PC-9 (cell line): ENCODE measurements around the gene NPHP4. TPM values are rescaled to one million over a fixed set of nuclear protein-coding genes. Genes with fewer than 3 reads are reported as not detected.

Experiments
- BruUV-seq: library from RNA; stranded (reverse); fragments of 400-500 nt; replicated peaks from 2 replicates; lab custom pipeline; 2021; lab: Mats Ljungman, UMichigan
- CTCF ChIA-PET: fragments of 300-600 bp; sonication (Branson Sonifier 250); formaldehyde crosslinking; loops from one replicate; lab custom pipeline; 2022; ENCODE audit warnings: antibody characterized with exemption; lab: Charles Lee
- POLR2A ChIA-PET: fragments of 300-600 bp; sonication (Branson Sonifier 250); formaldehyde crosslinking; loops from one replicate; lab custom pipeline; 2022; ENCODE audit warnings: antibody characterized with exemption; ENCODE audit not compliant: unreplicated experiment; lab: Charles Lee
- DNase-seq, 2 experiments: peaks; one replicate each; pipeline versions ENCODE4 v3.0.0 to v3.0.0-alpha.2; 2015 to 2022; ENCODE audit warnings: mixed read lengths in 1 of 2
- H2AFZ ChIP-seq: fragments of 200-600 bp; sonication (generic); 2 replicates; pipeline ENCODE4 v1.8.1; 2017; ENCODE audit warnings: antibody characterized with exemption
- H3F3A ChIP-seq: fragments of 200-600 bp; sonication (generic); 2 replicates; pipeline ENCODE4 v1.8.1; 2017; ENCODE audit warnings: antibody characterized with exemption, mild to moderate bottlenecking, low read depth; ENCODE audit not compliant: insufficient read depth
- H3K27ac ChIP-seq: fragments of 200-600 bp; sonication (generic); 2 replicates; pipeline ENCODE4 v1.6.1; 2016; ENCODE audit warnings: mixed run types
- H3K27me3 ChIP-seq: fragments of 200-600 bp; sonication (generic); 2 replicates; pipeline ENCODE4 v1.6.1; 2016; ENCODE audit warnings: low read depth, mixed run types; ENCODE audit not compliant: insufficient read depth
- H3K36me3 ChIP-seq: fragments of 200-600 bp; sonication (generic); 2 replicates; pipeline ENCODE4 v1.6.1; 2016; ENCODE audit warnings: low read depth, mixed run types
- H3K4me1 ChIP-seq: fragments of 200-600 bp; sonication (generic); replicated peaks from 2 replicates; pipeline ENCODE4 v1.6.1; 2016; ENCODE audit warnings: mixed run types; ENCODE audit not compliant: insufficient read depth
- H3K4me2 ChIP-seq: fragments of 200-600 bp; sonication (generic); 2 replicates; pipeline ENCODE4 v1.6.1; 2017; ENCODE audit warnings: mixed run types
- H3K4me3 ChIP-seq: fragments of 200-600 bp; sonication (generic); 2 replicates; pipeline ENCODE4 v1.6.1; 2016; ENCODE audit warnings: mixed run types
- H3K79me2 ChIP-seq: fragments of 200-600 bp; sonication (generic); 2 replicates; pipeline ENCODE4 v1.6.1; 2017; ENCODE audit warnings: low read depth, mixed run types
- H3K9me2 ChIP-seq: fragments of 200-600 bp; sonication (generic); 2 replicates; pipeline ENCODE4 v1.8.1; 2017; ENCODE audit warnings: mild to moderate bottlenecking; ENCODE audit not compliant: insufficient read depth
- H3K9me3 ChIP-seq: fragments of 200-600 bp; sonication (generic); 2 replicates; pipeline ENCODE4 v1.8.1; 2016; ENCODE audit warnings: low read depth; ENCODE audit not compliant: insufficient read depth
- H4K20me1 ChIP-seq: fragments of 200-600 bp; sonication (generic); 2 replicates; pipeline ENCODE4 v1.8.1; 2017; ENCODE audit not compliant: insufficient read depth
- CTCF ChIP-seq: fragments of 200-600 bp; sonication (generic); conservative IDR thresholded peaks from 2 replicates; pipeline ENCODE4 v1.6.1; 2017; ENCODE audit warnings: mixed run types, antibody characterized with exemption, mild to moderate bottlenecking, moderate library complexity
- EZH2 ChIP-seq: fragments of 200-600 bp; sonication (generic); IDR thresholded peaks from 2 replicates; pipeline ENCODE4 v1.8.0; 2017; ENCODE audit warnings: antibody characterized with exemption, low read depth
- intact Hi-C: fragments of 100-400 bp; cut with micrococcal nuclease; formaldehyde crosslinking; loops from one replicate; pipeline ENCODE4 v1.10.0; 2022; ENCODE audit not compliant: unreplicated experiment
- total RNA-seq: library from RNA; stranded (reverse); gene quantifications from 2 replicates; pipeline ENCODE4 v1.2.3, GENCODE V29; 2021

NPHP4 gene
- total RNA-seq, 1 experiment from 2014 or later: 17.9 TPM

GRCh38 chr1:5991381-5992025, 722 bp downstream of the NPHP4 start:
- no TSS peak for BruUV-seq
- POLR2A ChIA-PET: no interaction called here
- Histone ChIP-seq H2AFZ (peak overlapping the region; percentile 87; the same call in 1 of the 2 replicates), H3K4me1 (0 out of 2 replicates have a peak, but pooled peaks cover 4% of the 10 kb centered on the region), H3F3A (no peaks in the 10 kb centered on the region), H4K20me1 (no peaks in the 10 kb centered on the region), H3K27me3 (no peaks in the 10 kb centered on the region), H3K36me3 (no peaks in the 10 kb centered on the region), H3K9me3 (no peaks in the 10 kb centered on the region), H3K4me3 (peak overlapping the region; percentile 85), H3K9me2 (no peaks in the 10 kb centered on the region), H3K27ac (no peak overlapping the region), H3K4me2 (peak overlapping the region; percentile 94), H3K79me2 (peaks cover 8% of the 10 kb centered on the region; the same call in 1 of the 2 replicates)
- intact Hi-C loops: loop anchor here (1.0 to 5.0 kb wide), 2 partner anchors 35 to 246 kb away; partner anchors contain the start of gene ICMT
- DNase-seq: peak in 1 of 2 experiments; percentile 30
- TF ChIP-seq CTCF (no peak), EZH2 (no peak)
- CTCF ChIA-PET: no interaction called here

GRCh38 chr1:5990913-5991312, 1.3 kb downstream of the NPHP4 start:
- ChIA-PET POLR2A (no interaction called here), CTCF (no interaction called here)

GRCh38 chr1:5989731-5990271, 2.4 kb downstream of the NPHP4 start:
- CTCF ChIA-PET: no interaction called here
- H3K79me2 ChIP-seq: peaks cover 8% of the 10 kb centered on the region; the same call in 1 of the 2 replicates
- H3F3A ChIP-seq: no peaks in the 10 kb centered on the region
- no TSS peak for BruUV-seq
- intact Hi-C loops: loop anchor here (5.0 kb wide), 1 partner anchor 248 kb away; the partner anchor contains the start of gene ICMT
- H3K9me3 ChIP-seq: no peaks in the 10 kb centered on the region
- H2AFZ ChIP-seq: no peak overlapping the region
- H3K27me3 ChIP-seq: no peaks in the 10 kb centered on the region
- no peaks in the 10 kb centered on the region for H3K9me2 ChIP-seq
- H3K4me2 ChIP-seq: no peak overlapping the region
- H3K4me3 ChIP-seq: no peak overlapping the region
- TF ChIP-seq EZH2: no peak
- TF ChIP-seq CTCF: no peak
- H3K36me3 ChIP-seq: no peaks in the 10 kb centered on the region
- H3K27ac ChIP-seq: no peak overlapping the region
- 0 out of 2 replicates have a peak, but pooled peaks cover 4% of the 10 kb centered on the region for H3K4me1 ChIP-seq
- DNase-seq: no peak
- no peaks in the 10 kb centered on the region for H4K20me1 ChIP-seq
- POLR2A ChIA-PET: no interaction called here

More at GRCh38 chr1:5990913-5991312, 1.3 kb downstream of the NPHP4 start:
- intact Hi-C loops: loop anchor here (5.0 kb wide), 1 partner anchor 246 kb away; the partner anchor contains the start of gene ICMT
- H3K79me2 ChIP-seq: peaks cover 8% of the 10 kb centered on the region; the same call in 1 of the 2 replicates
- no peak overlapping the region for H3K27ac ChIP-seq
- no peak for DNase-seq
- H3K27me3 ChIP-seq: no peaks in the 10 kb centered on the region
- no peaks in the 10 kb centered on the region for H3K9me2 ChIP-seq
- peak overlapping the region; percentile 94 for H3K4me2 ChIP-seq
- H4K20me1 ChIP-seq: no peaks in the 10 kb centered on the region
- H3K9me3 ChIP-seq: no peaks in the 10 kb centered on the region
- peak overlapping the region; percentile 62; the same call in 1 of the 2 replicates for H3K4me3 ChIP-seq
- H3K36me3 ChIP-seq: no peaks in the 10 kb centered on the region
- 0 out of 2 replicates have a peak, but pooled peaks cover 4% of the 10 kb centered on the region for H3K4me1 ChIP-seq
- H2AFZ ChIP-seq: peak overlapping the region; percentile 77; the same call in 1 of the 2 replicates
- TF ChIP-seq EZH2 (no peak), CTCF (no peak)
- BruUV-seq: TSS peak; percentile 50
- no peaks in the 10 kb centered on the region for H3F3A ChIP-seq
